Loucy (cell line): Measurements from ENCODE around the gene STX19.

ENCODE experiments used
- H2AFZ ChIP-seq: fragments of 200-600 bp; sonication (generic); 2 replicates; pipeline ENCODE4 v1.6.0; 2016; ENCODE audit warnings: antibody characterized with exemption, mild to moderate bottlenecking, low read length, moderate library complexity
- H3F3A ChIP-seq: fragments of 200-600 bp; 2 replicates; pipeline ENCODE4 v1.6.0; 2016; ENCODE audit warnings: antibody characterized with exemption, low read depth, mild to moderate bottlenecking
- H3K27me3 ChIP-seq: fragments of 200-600 bp; sonication (generic); 2 replicates; pipeline ENCODE4 v1.6.1; 2014; ENCODE audit warnings: low read length, mild to moderate bottlenecking; ENCODE audit not compliant: insufficient read depth, poor library complexity, severe bottlenecking
- H3K36me3 ChIP-seq: fragments of 200-600 bp; sonication (generic); 2 replicates; pipeline ENCODE4 v1.6.1; 2016; ENCODE audit warnings: low read length; ENCODE audit not compliant: insufficient read depth
- H3K4me1 ChIP-seq: fragments of 200-600 bp; sonication (generic); 2 replicates; pipeline ENCODE4 v1.5.1; 2014; ENCODE audit warnings: low read length, mild to moderate bottlenecking; ENCODE audit not compliant: insufficient read depth, poor library complexity, severe bottlenecking
- H3K4me2 ChIP-seq: fragments of 200-600 bp; sonication (generic); 2 replicates; pipeline ENCODE4 v1.6.0; 2014; ENCODE audit warnings: antibody characterized with exemption, low read length, low read depth, mild to moderate bottlenecking; ENCODE audit not compliant: poor library complexity, severe bottlenecking
- H3K4me3 ChIP-seq: fragments of 200-600 bp; sonication (generic); 2 replicates; pipeline ENCODE4 v1.5.1; 2014; ENCODE audit warnings: low read length, mild to moderate bottlenecking, mixed read lengths; ENCODE audit not compliant: poor library complexity, severe bottlenecking
- H3K79me2 ChIP-seq: fragments of 200-600 bp; sonication (generic); 2 replicates; pipeline ENCODE4 v1.6.1; 2014; ENCODE audit warnings: low read length; ENCODE audit not compliant: insufficient read depth
- H3K9ac ChIP-seq: fragments of 200-600 bp; sonication (generic); 2 replicates; pipeline ENCODE4 v1.6.0; 2014; ENCODE audit warnings: mild to moderate bottlenecking, low read depth, low read length, moderate library complexity; ENCODE audit not compliant: poor library complexity, severe bottlenecking
- H3K9me2 ChIP-seq: fragments of 200-600 bp; sonication (generic); replicated peaks from 2 replicates; pipeline ENCODE4 v1.6.1; 2016; ENCODE audit warnings: low read depth, low read length, mixed read lengths
- H3K9me3 ChIP-seq: fragments of 200-600 bp; sonication (generic); 2 replicates; pipeline ENCODE4 v1.6.1; 2014; ENCODE audit warnings: mild to moderate bottlenecking, antibody characterized with exemption, low read length, low read depth; ENCODE audit not compliant: insufficient read depth
- H4K20me1 ChIP-seq: fragments of 200-600 bp; sonication (generic); 2 replicates; pipeline ENCODE4 v1.6.0; 2014; ENCODE audit warnings: antibody characterized with exemption, low read length, mild to moderate bottlenecking; ENCODE audit not compliant: insufficient read depth, poor library complexity, severe bottlenecking
- CTCF ChIP-seq: fragments of 200-600 bp; sonication (generic); conservative IDR thresholded peaks from 2 replicates; pipeline ENCODE4 v1.5.1; 2014; ENCODE audit warnings: mild to moderate bottlenecking, antibody characterized with exemption, low read length
- EZH2phosphoT487 ChIP-seq: fragments of 200-600 bp; IDR thresholded peaks from 2 replicates; pipeline ENCODE4 v1.6.1; 2018; ENCODE audit warnings: antibody characterized with exemption, mild to moderate bottlenecking, moderate library complexity, borderline replicate concordance

STX19 gene

GRCh38 chr3:93991631-93992030 lies 36.8 kb downstream of the STX19 start:
- Histone ChIP-seq H3K4me1 (peaks cover 5% of the 10 kb centered on the region), H3K27me3 (no peaks in the 10 kb centered on the region), H2AFZ (no peak overlapping the region), H3K4me2 (no peak overlapping the region), H3K36me3 (no peaks in the 10 kb centered on the region), H4K20me1 (no peaks in the 10 kb centered on the region), H3K4me3 (no peak overlapping the region), H3K9ac (no peak overlapping the region), H3F3A (no peaks in the 10 kb centered on the region), H3K9me2 (no peaks in the 10 kb centered on the region), H3K9me3 (no peaks in the 10 kb centered on the region), H3K79me2 (peaks cover 3% of the 10 kb centered on the region; the same call in 1 of the 2 replicates)
- no peak for TF ChIP-seq EZH2phosphoT487
- no peak for TF ChIP-seq CTCF

GRCh38 chr3:93989241-93989640 lies 39.2 kb downstream of the STX19 start:
- H4K20me1 ChIP-seq, result no peaks in the 10 kb centered on the region
- no peak overlapping the region for H2AFZ ChIP-seq
- H3K9me3 ChIP-seq, result no peaks in the 10 kb centered on the region
- peaks cover 5% of the 10 kb centered on the region for H3K4me1 ChIP-seq
- TF ChIP-seq EZH2phosphoT487 (no peak), CTCF (no peak)
- no peak overlapping the region for H3K9ac ChIP-seq
- H3F3A ChIP-seq, result no peaks in the 10 kb centered on the region
- no peaks in the 10 kb centered on the region for H3K36me3 ChIP-seq
- no peak overlapping the region for H3K4me3 ChIP-seq
- H3K9me2 ChIP-seq, result no peaks in the 10 kb centered on the region
- H3K4me2 ChIP-seq, result no peak overlapping the region
- H3K79me2 ChIP-seq, result peaks cover 3% of the 10 kb centered on the region; the same call in 1 of the 2 replicates
- H3K27me3 ChIP-seq, result no peaks in the 10 kb centered on the region

- Histone ChIP-seq H3K27me3 (no peaks in the 10 kb centered on the region), H2AFZ (no peak overlapping the region), H3K9ac (no peak overlapping the region), H3K79me2 (peaks cover 3% of the 10 kb centered on the region; the same call in 1 of the 2 replicates), H3K4me1 (peaks cover under 1% of the 10 kb centered on the region), H3K4me3 (no peak overlapping the region), H3K9me3 (no peaks in the 10 kb centered on the region), H4K20me1 (no peaks in the 10 kb centered on the region), H3K36me3 (no peaks in the 10 kb centered on the region), H3F3A (no peaks in the 10 kb centered on the region), H3K4me2 (no peak overlapping the region), H3K9me2 (no peaks in the 10 kb centered on the region)
- TF ChIP-seq EZH2phosphoT487 (no peak), CTCF (no peak)
These were observed 39.6 kb downstream of the STX19 start for GRCh38 chr3:93988764-93989163.
